Astrocyte (in vitro differentiated cells and primary cell): ENCODE measurements around the gene FAT1.

Experiments
- EZH2 ChIP-seq: IDR thresholded peaks from 2 replicates; pipeline ENCODE4 v1.6.1; 2012; ENCODE audit warnings: mild to moderate bottlenecking, low read length, inconsistent platforms; ENCODE audit not compliant: insufficient read depth
- TF ChIP-seq, protein P1 (sequence below): IDR thresholded peaks from 2 replicates; pipeline ENCODE4 v1.5.1; 2011; ENCODE audit warnings: low read depth, mild to moderate bottlenecking, inconsistent platforms, low read length, moderate library complexity; ENCODE audit not compliant: insufficient read depth

DNA sequence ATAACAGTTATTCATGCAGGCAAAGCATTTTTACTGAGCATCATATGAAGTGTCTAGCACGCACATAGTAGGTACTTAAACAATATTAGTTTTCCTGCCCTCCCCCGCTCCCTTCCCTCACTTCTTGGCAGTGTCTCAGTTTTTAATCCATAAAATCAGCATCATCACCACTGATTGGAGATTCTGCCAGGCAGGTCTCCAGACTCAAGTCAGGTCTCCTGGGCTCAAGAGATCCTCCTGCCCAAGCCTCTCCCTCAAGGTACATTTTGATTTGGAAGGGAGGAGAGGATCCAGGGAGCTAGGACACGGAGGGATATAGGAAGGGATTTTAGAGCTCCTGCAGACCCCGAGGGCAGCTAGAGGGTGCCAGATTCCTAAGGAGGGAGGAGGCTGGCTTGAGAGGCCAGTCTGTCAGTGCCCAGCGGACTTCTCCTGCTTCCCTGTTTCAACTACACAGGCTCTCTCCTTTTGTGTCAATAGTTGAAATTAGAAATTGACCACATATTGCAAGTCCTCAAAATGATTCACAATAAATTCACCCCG lies 4.4 kb upstream of the FAT1 start:
- TF ChIP-seq EZH2 = no peak
- TF ChIP-seq, protein P1, sequence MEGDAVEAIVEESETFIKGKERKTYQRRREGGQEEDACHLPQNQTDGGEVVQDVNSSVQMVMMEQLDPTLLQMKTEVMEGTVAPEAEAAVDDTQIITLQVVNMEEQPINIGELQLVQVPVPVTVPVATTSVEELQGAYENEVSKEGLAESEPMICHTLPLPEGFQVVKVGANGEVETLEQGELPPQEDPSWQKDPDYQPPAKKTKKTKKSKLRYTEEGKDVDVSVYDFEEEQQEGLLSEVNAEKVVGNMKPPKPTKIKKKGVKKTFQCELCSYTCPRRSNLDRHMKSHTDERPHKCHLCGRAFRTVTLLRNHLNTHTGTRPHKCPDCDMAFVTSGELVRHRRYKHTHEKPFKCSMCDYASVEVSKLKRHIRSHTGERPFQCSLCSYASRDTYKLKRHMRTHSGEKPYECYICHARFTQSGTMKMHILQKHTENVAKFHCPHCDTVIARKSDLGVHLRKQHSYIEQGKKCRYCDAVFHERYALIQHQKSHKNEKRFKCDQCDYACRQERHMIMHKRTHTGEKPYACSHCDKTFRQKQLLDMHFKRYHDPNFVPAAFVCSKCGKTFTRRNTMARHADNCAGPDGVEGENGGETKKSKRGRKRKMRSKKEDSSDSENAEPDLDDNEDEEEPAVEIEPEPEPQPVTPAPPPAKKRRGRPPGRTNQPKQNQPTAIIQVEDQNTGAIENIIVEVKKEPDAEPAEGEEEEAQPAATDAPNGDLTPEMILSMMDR = no peak
